ENCODE results near the gene NRP1. TPM values are rescaled to one million over a fixed set of nuclear protein-coding genes. Genes with fewer than 3 reads are reported as not detected.

NRP1 gene
- total RNA-seq, 1 experiment from 2014 or later = 3.0 TPM

- no peak for TF ChIP-seq ZNF138 (CRISPR knock-in tag; conservative IDR thresholded peaks at IDR 0.05)
Measured at GRCh38 chr10:33129996-33130386, 204.5 kb downstream of the NRP1 start (continued).

- ATAC-seq = no peak
- ChIA-PET CTCF (interaction anchor here (1.3 kb wide), 1 partner anchor 14 kb away, joined by 3 read pairs; no protein-coding TSS in a partner anchor), POLR2A (no interaction called here)
- DNase-seq (ENCODE audit: low spot score) = no peak
- peaks cover 4% of the 10 kb centered on the region; the same call in 1 of the 2 replicates for H3K36me3 Mint-ChIP-seq
- no peak overlapping the region for H3K27ac Mint-ChIP-seq
- H3K4me1 Mint-ChIP-seq = peaks cover 14% of the 10 kb centered on the region
- H3K9me3 Mint-ChIP-seq = peaks cover 4% of the 10 kb centered on the region
- H3K4me3 Mint-ChIP-seq = no peak overlapping the region
- H3K27me3 Mint-ChIP-seq (ENCODE audit: low read depth) = no peaks in the 10 kb centered on the region; the same call in 1 of the 2 replicates
- TF ChIP-seq ARID4B (CRISPR knock-in tag; IDR thresholded peaks at IDR 0.05; ENCODE audit: borderline replicate concordance) (no peak), ZMAT4 (CRISPR knock-in tag; IDR thresholded peaks at IDR 0.05) (no peak), MAX (CRISPR knock-in tag; IDR thresholded peaks at IDR 0.05) (no peak), MYBL2 (CRISPR knock-in tag; IDR thresholded peaks at IDR 0.05) (no peak)
Measured at GRCh38 chr10:33129141-33129995, 205.1 kb downstream of the NRP1 start.

- H3K4me1 Mint-ChIP-seq = peaks cover 14% of the 10 kb centered on the region
- H3K27ac Mint-ChIP-seq = no peak overlapping the region
- no peak for ATAC-seq
- peaks cover 4% of the 10 kb centered on the region; the same call in 1 of the 2 replicates for H3K36me3 Mint-ChIP-seq
- H3K9me3 Mint-ChIP-seq = peaks cover 4% of the 10 kb centered on the region
- no peaks in the 10 kb centered on the region; the same call in 1 of the 2 replicates for H3K27me3 Mint-ChIP-seq (ENCODE audit: low read depth)
- H3K4me3 Mint-ChIP-seq = no peak overlapping the region
- POLR2A ChIA-PET = no interaction called here
- no peak for DNase-seq (ENCODE audit: low spot score)
- CTCF ChIA-PET = interaction anchor here (1.1 to 4.0 kb wide), 3 partner anchors 11 to 119 kb away, joined by 3 to 17 read pairs (median 3); no protein-coding TSS in a partner anchor
- no peak for TF ChIP-seq E2F1 (CRISPR knock-in tag; IDR thresholded peaks at IDR 0.05)
- no peak for TF ChIP-seq NR2C2 (CRISPR knock-in tag; IDR thresholded peaks at IDR 0.05)
- TF ChIP-seq ZNF232 (CRISPR knock-in tag; IDR thresholded peaks at IDR 0.05) = no peak
- no peak for TF ChIP-seq RORB (CRISPR knock-in tag; IDR thresholded peaks at IDR 0.05)
- TF ChIP-seq ZNF425 (CRISPR knock-in tag; conservative IDR thresholded peaks at IDR 0.05) = no peak
- no peak for TF ChIP-seq JUN (CRISPR knock-in tag; IDR thresholded peaks at IDR 0.05)
- no peak for TF ChIP-seq STAT6 (CRISPR knock-in tag; conservative IDR thresholded peaks at IDR 0.05; ENCODE audit: low read depth)
- no peak for TF ChIP-seq GABPB1 (CRISPR knock-in tag; IDR thresholded peaks at IDR 0.05)
- TF ChIP-seq FOXP1 (CRISPR knock-in tag; IDR thresholded peaks at IDR 0.05; ENCODE audit: borderline replicate concordance) = no peak
- TF ChIP-seq ESRRA (CRISPR knock-in tag; IDR thresholded peaks at IDR 0.05; ENCODE audit: borderline replicate concordance) = no peak
- no peak for TF ChIP-seq MLX (CRISPR knock-in tag; IDR thresholded peaks at IDR 0.05)
- TF ChIP-seq ZNF138 (CRISPR knock-in tag; conservative IDR thresholded peaks at IDR 0.05) = no peak
- TF ChIP-seq TEAD1 (CRISPR knock-in tag; IDR thresholded peaks at IDR 0.05) = no peak
- no peak for TF ChIP-seq CTCF (IDR thresholded peaks at IDR 0.05)
Measured at GRCh38 chr10:33127622-33128021, 206.8 kb downstream of the NRP1 start.

Measured in WTC11 (cell line).